OCI-LY1 (cell line): ENCODE measurements around the gene GRIP1.

Source experiments
- EZH2 ChIP-seq: fragments of 200-600 bp; sonication (generic), shearing (Covaris generic); IDR thresholded peaks from 2 replicates; pipeline ENCODE4 v1.8.0; 2017; ENCODE audit warnings: borderline replicate concordance, mixed run types, mild to moderate bottlenecking, antibody characterized with exemption, low read length, moderate library complexity, mixed read lengths
- TF ChIP-seq, protein P1 (sequence below): fragments of 200-600 bp; sonication (generic), shearing (Covaris generic); IDR thresholded peaks from 2 replicates; pipeline ENCODE4 v1.5.1; 2017; ENCODE audit warnings: mild to moderate bottlenecking, antibody characterized with exemption, low read length, moderate library complexity, mixed read lengths

DNA sequence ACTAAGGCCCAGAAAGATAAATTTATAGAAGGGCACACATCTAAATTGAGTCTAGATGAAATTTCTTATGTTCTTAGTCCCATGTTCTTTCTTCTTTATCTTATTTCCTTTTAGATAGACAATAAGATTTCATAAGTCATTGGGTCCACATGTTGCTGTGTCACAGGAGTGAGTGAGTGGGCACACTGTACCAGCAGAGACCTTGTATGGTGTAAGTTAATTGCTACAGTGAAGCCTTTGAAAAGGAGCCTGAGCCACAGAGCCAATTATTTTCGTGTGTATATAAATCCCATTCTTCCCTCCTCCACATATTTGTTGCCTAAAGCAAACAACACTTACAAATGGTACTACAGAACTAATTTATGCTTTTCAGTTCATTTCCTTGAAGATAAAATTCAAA is 79.1 kb downstream of the GRIP1 start:
- TF ChIP-seq, protein P1, sequence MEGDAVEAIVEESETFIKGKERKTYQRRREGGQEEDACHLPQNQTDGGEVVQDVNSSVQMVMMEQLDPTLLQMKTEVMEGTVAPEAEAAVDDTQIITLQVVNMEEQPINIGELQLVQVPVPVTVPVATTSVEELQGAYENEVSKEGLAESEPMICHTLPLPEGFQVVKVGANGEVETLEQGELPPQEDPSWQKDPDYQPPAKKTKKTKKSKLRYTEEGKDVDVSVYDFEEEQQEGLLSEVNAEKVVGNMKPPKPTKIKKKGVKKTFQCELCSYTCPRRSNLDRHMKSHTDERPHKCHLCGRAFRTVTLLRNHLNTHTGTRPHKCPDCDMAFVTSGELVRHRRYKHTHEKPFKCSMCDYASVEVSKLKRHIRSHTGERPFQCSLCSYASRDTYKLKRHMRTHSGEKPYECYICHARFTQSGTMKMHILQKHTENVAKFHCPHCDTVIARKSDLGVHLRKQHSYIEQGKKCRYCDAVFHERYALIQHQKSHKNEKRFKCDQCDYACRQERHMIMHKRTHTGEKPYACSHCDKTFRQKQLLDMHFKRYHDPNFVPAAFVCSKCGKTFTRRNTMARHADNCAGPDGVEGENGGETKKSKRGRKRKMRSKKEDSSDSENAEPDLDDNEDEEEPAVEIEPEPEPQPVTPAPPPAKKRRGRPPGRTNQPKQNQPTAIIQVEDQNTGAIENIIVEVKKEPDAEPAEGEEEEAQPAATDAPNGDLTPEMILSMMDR = no peak
- TF ChIP-seq EZH2 = no peak
